HG03159 (cell line): ENCODE data around the gene GPATCH11.

Source experiments
- ATAC-seq: cut with Tn5 transposase; IDR thresholded peaks from one replicate; pipeline ENCODE4 v1.9.1; 2021; ENCODE audit warnings: mild to moderate bottlenecking, moderate library complexity; ENCODE audit not compliant: unreplicated experiment

The GPATCH11 gene

GRCh38 chr2:37083873-37084794 is at the start of gene GPATCH11, which contains the start of gene HEATR5B:
Gene GPATCH11, plus strand, starts transcription at chr2:37084518. Its CDS starts 3,864 bp downstream, at chr2:37088382.
Gene HEATR5B, minus strand, starts transcription at chr2:37084372. Its CDS starts 958 bp downstream, at chr2:37083414.
- ATAC-seq, result peak; percentile 71

DNA sequence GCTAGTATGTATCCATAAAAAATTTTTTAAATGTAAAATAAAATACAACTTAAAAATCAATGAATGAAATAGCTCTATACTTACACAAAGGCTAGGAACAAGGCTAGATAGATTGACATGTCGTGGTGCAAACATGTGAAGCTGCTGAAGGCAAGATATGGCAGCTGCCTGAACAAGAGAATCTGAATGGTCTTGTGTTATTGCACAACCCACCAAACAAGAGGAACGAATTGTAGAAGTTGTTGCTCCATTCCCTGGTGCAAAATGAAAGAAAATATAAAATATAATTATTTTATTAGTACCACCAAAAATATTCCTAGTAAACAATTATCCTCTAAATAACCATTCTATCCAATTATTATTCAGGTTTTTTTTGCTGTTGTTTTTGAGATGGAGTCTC is 46.5 kb upstream of the GPATCH11 start:
- no peak for ATAC-seq

GRCh38 chr2:37039580-37039979 is 44.7 kb upstream of the GPATCH11 start:
- ATAC-seq, result no peak

- ATAC-seq, result no peak
Measured at GRCh38 chr2:37052600-37053332, 31.6 kb upstream of the GPATCH11 start.

DNA sequence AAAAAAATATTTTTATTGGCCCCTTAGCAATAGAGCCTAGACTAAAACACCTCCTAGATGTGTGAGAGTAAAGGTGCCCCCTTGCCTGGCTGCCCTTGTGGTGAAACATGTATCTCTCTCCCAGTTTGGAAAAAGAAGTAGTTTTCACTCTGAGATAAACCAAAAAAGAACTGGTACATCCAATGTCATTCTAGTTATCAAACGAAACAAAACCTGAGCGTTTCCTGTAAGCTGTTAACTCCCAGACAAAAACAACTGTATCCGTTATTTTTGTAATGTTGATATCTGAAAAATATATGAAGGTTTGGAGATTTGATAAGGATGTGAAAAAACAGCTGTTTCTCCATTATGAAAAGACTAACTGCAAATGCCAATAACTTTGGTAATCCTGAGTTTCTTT is 24.5 kb upstream of the GPATCH11 start:
- ATAC-seq, result no peak

- ATAC-seq, result no peak
Measured at GRCh38 chr2:37060446-37060845, 23.9 kb upstream of the GPATCH11 start.

GRCh38 chr2:37061013-37061711 is 23.2 kb upstream of the GPATCH11 start:
- ATAC-seq, result no peak

GRCh38 chr2:37061776-37062175 is 22.5 kb upstream of the GPATCH11 start:
- ATAC-seq, result no peak

DNA sequence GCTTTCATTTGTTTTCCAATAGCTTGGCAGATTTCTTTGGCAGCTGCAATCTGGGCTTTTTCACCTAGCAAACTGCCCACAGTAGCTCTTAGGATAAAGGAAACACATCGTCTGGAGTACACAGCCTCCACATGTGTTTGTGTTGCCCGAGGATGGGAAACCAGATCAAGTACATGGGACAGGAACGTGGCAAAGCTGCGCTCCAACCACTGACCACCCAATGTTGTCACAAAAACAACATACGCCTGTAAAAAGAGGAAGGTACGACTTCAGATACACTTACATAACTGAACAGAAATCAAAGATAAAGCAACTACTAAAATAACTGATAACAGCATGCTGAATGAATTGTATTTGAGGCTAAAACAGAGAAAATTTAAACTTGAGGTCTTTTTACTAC is 15.6 kb upstream of the GPATCH11 start:
- ATAC-seq, result no peak

DNA sequence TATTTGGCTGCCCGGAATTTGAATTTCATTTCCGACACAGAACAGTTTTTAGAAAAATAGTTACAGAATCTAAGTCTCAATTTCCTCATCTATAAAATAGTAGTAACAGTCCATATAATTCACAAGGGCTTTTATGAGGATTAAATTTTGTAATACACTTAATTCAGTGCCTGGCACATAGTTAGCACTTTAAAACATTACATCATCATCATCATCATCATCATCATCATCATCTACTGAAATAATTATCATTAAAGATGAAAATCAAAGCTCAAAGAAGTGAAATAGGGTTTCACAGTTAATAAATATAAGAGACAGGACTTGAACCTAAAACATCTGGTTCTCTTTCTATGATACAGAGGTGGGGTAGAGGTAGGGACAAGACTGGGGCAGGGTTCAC is 13.4 kb upstream of the GPATCH11 start:
- ATAC-seq, result no peak

- no peak for ATAC-seq
Measured at GRCh38 chr2:37080266-37080665, 4.1 kb upstream of the GPATCH11 start.

- ATAC-seq, result no peak
Measured at GRCh38 chr2:37080689-37081088, 3.6 kb upstream of the GPATCH11 start.

- no peak for ATAC-seq
Measured at GRCh38 chr2:37084797-37085196, 479 bp downstream of the GPATCH11 start.

DNA sequence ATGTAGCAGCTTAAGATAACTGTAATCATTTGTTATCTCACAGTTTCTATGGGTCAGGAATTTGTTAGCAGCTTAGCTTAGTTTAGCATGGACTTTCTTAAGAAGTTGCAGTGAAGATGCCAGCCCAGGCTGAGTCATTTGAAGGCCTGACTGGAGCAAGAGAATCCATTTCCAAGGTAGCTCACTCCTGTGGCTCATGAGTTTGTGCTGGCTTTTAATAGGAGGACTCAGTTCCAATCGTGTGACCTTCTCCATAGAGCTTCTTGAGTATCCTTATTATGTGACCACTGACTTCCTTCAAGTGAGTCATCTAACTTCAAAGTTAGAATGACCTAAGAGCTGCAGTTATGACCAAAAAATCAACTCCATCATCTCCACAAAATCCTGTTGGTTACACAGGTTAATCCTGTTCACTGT is 1.4 kb downstream of the GPATCH11 start:
- no peak for ATAC-seq

DNA sequence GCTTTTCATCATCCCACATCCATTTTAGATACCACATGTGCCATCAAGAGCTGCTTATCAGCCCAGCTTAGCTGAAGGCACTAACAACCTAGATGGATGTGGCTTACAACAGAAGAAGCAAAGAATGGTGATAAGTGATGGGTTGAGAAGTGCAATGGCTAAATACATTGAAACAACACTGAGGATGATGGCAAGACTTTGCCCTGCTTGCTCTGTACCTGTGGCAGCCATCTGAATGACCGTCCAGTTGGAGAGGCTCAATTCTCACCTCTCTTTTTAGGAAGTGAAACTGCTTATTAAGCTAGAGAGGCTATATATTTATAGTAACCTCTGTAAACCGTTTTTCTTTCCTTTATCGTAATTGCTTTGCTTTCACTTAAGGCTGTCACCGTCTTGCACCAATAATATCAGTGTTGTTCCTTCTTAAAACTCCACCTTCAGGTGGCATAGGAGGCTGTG is 5.7 kb downstream of the GPATCH11 start:
- ATAC-seq, result peak; percentile 86

GRCh38 chr2:37091873-37092272 is 7.6 kb downstream of the GPATCH11 start:
- ATAC-seq, result no peak

GRCh38 chr2:37096568-37096967 is 12.2 kb downstream of the GPATCH11 start:
- ATAC-seq, result no peak

- no peak for ATAC-seq
Measured at GRCh38 chr2:37098416-37099118, 14.2 kb downstream of the GPATCH11 start.

- ATAC-seq, result no peak
Measured at GRCh38 chr2:37100054-37100453, 15.7 kb downstream of the GPATCH11 start.

GRCh38 chr2:37102588-37102987 is 18.3 kb downstream of the GPATCH11 start:
- ATAC-seq, result no peak
